GM23338 (cell line): ENCODE data around the gene PTPRQ. TPM values are rescaled to one million over a fixed set of nuclear protein-coding genes. Genes with fewer than 3 reads are reported as not detected.

Source experiments
- ATAC-seq: fragments of 200-7000 bp; cut with Tn5 transposase; 3 replicates; pipeline ENCODE4 v1.9.1; 2020
- DNase-seq: peaks from one replicate; pipeline ENCODE4 v3.0.0-alpha.2; 2015; ENCODE audit warnings: low spot score
- H2AFZ ChIP-seq: fragments of 200-600 bp; sonication (generic); 2 replicates; pipeline ENCODE4 v1.8.0; 2016; ENCODE audit warnings: antibody characterized with exemption, mild to moderate bottlenecking, moderate library complexity
- H3F3A ChIP-seq: fragments of 200-600 bp; sonication (generic); replicated peaks from 2 replicates; pipeline ENCODE4 v1.8.0; 2017; ENCODE audit warnings: antibody characterized with exemption, mixed run types, low read depth
- H3K27ac ChIP-seq: fragments of 200-600 bp; sonication (generic); 2 replicates; pipeline ENCODE4 v1.6.1; 2016; ENCODE audit warnings: low read depth
- H3K27me3 ChIP-seq: fragments of 200-600 bp; sonication (generic); 2 replicates; pipeline ENCODE4 v1.8.0; 2016; ENCODE audit warnings: mild to moderate bottlenecking, mixed run types, moderate library complexity; ENCODE audit not compliant: insufficient read depth
- H3K36me3 ChIP-seq: fragments of 200-600 bp; sonication (generic); 2 replicates; pipeline ENCODE4 v1.8.0; 2016; ENCODE audit warnings: mild to moderate bottlenecking; ENCODE audit not compliant: insufficient read depth
- H3K4me1 ChIP-seq: fragments of 200-600 bp; sonication (generic); 2 replicates; pipeline ENCODE4 v1.8.0; 2016; ENCODE audit warnings: mild to moderate bottlenecking, moderate library complexity; ENCODE audit not compliant: insufficient read depth
- H3K4me2 ChIP-seq: fragments of 200-600 bp; sonication (generic); 2 replicates; pipeline ENCODE4 v1.7.1; 2017; ENCODE audit warnings: mixed run types
- H3K4me3 ChIP-seq: fragments of 200-600 bp; sonication (generic); 2 replicates; pipeline ENCODE4 v1.6.1; 2016; ENCODE audit warnings: mixed run types
- H3K79me2 ChIP-seq: fragments of 200-600 bp; sonication (generic); replicated peaks from 2 replicates; pipeline ENCODE4 v1.8.0; 2017; ENCODE audit warnings: mild to moderate bottlenecking; ENCODE audit not compliant: insufficient read depth
- H3K9me2 ChIP-seq: fragments of 200-600 bp; sonication (generic); 2 replicates; pipeline ENCODE4 v1.8.0; 2017; ENCODE audit not compliant: insufficient read depth
- H4K20me1 ChIP-seq: fragments of 200-600 bp; sonication (generic); replicated peaks from 2 replicates; pipeline ENCODE4 v1.8.0; 2017; ENCODE audit warnings: mild to moderate bottlenecking; ENCODE audit not compliant: insufficient read depth
- H3K27ac Mint-ChIP-seq: 2 replicates; pipeline ENCODE4 v1.8.0; 2020; ENCODE audit warnings: inconsistent platforms, mild to moderate bottlenecking, moderate library complexity, mixed read lengths
- H3K27me3 Mint-ChIP-seq: 3 replicates; pipeline ENCODE4 v1.8.0; 2022; ENCODE audit warnings: low read depth, mild to moderate bottlenecking, moderate library complexity, mixed read lengths, inconsistent platforms; ENCODE audit not compliant: insufficient read depth, poor library complexity
- H3K36me3 Mint-ChIP-seq: 3 replicates; pipeline ENCODE4 v1.8.0; 2021; ENCODE audit warnings: low read depth, mild to moderate bottlenecking, inconsistent platforms, moderate library complexity, mixed read lengths
- H3K4me1 Mint-ChIP-seq: 3 replicates; pipeline ENCODE4 v1.8.0; 2020; ENCODE audit warnings: mild to moderate bottlenecking, inconsistent platforms, mixed read lengths
- H3K4me3 Mint-ChIP-seq: 3 replicates; pipeline ENCODE4 v1.8.0; 2021; ENCODE audit warnings: moderate library complexity, mild to moderate bottlenecking, inconsistent platforms, mixed read lengths
- H3K9me3 Mint-ChIP-seq: 3 replicates; pipeline ENCODE4 v1.8.0; 2020; ENCODE audit warnings: moderate library complexity, mild to moderate bottlenecking, inconsistent platforms, mixed read lengths
- CREB1 ChIP-seq: fragments of 250-450 bp; sonication (Bioruptor Pico); IDR thresholded peaks from 2 replicates; pipeline ENCODE4 v1.5.0; 2020; ENCODE audit warnings: low read depth, mild to moderate bottlenecking, moderate library complexity
- EZH2phosphoT487 ChIP-seq: fragments of 200-600 bp; sonication (generic); IDR thresholded peaks from one replicate; pipeline ENCODE4 v1.8.1; 2018; ENCODE audit warnings: antibody characterized with exemption; ENCODE audit not compliant: unreplicated experiment
- JUNB ChIP-seq: IDR thresholded peaks from one replicate; pipeline ENCODE4 v1.6.1; 2016; ENCODE audit warnings: antibody characterized with exemption; ENCODE audit not compliant: unreplicated experiment
- ZNF114 ChIP-seq: fragments of 250-450 bp; sonication (Bioruptor Pico); IDR thresholded peaks from 2 replicates; pipeline ENCODE4 v1.5.0; 2020; ENCODE audit warnings: mild to moderate bottlenecking, moderate library complexity
- ZNF462 ChIP-seq: fragments of 250-450 bp; sonication (Bioruptor Pico); IDR thresholded peaks from 2 replicates; pipeline ENCODE4 v1.5.0; 2020; ENCODE audit warnings: mild to moderate bottlenecking, moderate library complexity
- polyA plus RNA-seq: library from polyadenylated mRNA; unstranded; fragments of >200 nt; fragmentation: Nextera tagmentation; extraction: Ambion mirVana; gene quantifications from 2 replicates; pipeline ENCODE4 v1.2.1, GENCODE V29; 2016
- total RNA-seq: library from RNA; depleted of rRNA; stranded (reverse); fragments of >200 nt; shearing (Covaris generic); gene quantifications from 2 replicates; pipeline ENCODE4 v1.2.3, GENCODE V29; 2014
- TF ChIP-seq, protein P1 (sequence below): IDR thresholded peaks from one replicate; pipeline ENCODE4 v1.6.1; 2018; ENCODE audit warnings: antibody characterized with exemption; ENCODE audit not compliant: unreplicated experiment

The PTPRQ gene
- total and polyA plus RNA-seq, 2 experiments from 2014 or later = not detected

GRCh38 chr12:80415466-80415865, 28.6 kb upstream of the PTPRQ start (continued):
- TF ChIP-seq, protein P1, sequence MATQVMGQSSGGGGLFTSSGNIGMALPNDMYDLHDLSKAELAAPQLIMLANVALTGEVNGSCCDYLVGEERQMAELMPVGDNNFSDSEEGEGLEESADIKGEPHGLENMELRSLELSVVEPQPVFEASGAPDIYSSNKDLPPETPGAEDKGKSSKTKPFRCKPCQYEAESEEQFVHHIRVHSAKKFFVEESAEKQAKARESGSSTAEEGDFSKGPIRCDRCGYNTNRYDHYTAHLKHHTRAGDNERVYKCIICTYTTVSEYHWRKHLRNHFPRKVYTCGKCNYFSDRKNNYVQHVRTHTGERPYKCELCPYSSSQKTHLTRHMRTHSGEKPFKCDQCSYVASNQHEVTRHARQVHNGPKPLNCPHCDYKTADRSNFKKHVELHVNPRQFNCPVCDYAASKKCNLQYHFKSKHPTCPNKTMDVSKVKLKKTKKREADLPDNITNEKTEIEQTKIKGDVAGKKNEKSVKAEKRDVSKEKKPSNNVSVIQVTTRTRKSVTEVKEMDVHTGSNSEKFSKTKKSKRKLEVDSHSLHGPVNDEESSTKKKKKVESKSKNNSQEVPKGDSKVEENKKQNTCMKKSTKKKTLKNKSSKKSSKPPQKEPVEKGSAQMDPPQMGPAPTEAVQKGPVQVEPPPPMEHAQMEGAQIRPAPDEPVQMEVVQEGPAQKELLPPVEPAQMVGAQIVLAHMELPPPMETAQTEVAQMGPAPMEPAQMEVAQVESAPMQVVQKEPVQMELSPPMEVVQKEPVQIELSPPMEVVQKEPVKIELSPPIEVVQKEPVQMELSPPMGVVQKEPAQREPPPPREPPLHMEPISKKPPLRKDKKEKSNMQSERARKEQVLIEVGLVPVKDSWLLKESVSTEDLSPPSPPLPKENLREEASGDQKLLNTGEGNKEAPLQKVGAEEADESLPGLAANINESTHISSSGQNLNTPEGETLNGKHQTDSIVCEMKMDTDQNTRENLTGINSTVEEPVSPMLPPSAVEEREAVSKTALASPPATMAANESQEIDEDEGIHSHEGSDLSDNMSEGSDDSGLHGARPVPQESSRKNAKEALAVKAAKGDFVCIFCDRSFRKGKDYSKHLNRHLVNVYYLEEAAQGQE = no peak
- TF ChIP-seq CREB1 (CRISPR knock-in tag) = no peak

DNA sequence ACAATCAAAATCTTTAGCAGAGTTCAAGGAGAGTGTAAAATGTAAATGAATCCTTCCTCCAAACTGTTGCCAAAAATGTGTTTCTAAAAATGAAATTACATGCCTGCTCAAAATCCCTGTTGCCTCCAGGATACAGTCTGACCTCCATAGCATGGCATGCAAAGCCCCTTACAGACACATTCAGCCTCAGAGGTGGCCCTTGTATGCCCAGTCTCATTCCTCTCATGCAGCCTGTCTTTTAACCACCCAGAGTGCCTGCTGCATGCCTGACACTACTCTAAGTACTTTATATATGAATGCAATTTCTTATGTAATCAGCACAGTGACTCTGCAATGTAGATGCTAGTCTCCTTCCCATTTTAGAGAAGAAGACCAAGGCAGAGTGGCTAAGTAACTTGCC, 24.4 kb upstream of the PTPRQ start:
- Mint-ChIP-seq H3K4me1 (peaks cover 2% of the 10 kb centered on the region; the same call in 1 of the 3 replicates), H3K36me3 (no peaks in the 10 kb centered on the region), H3K27ac (no peak overlapping the region), H3K27me3 (no peaks in the 10 kb centered on the region), H3K4me3 (no peak overlapping the region), H3K9me3 (no peaks in the 10 kb centered on the region)
- H3K9me2 ChIP-seq = no peaks in the 10 kb centered on the region
- peak; percentile 56 for ATAC-seq
- H3K79me2 ChIP-seq = no peaks in the 10 kb centered on the region
- no peaks in the 10 kb centered on the region for H3K27me3 ChIP-seq
- no peaks in the 10 kb centered on the region for H3F3A ChIP-seq
- H3K36me3 ChIP-seq = no peaks in the 10 kb centered on the region
- DNase-seq = no peak
- H4K20me1 ChIP-seq = no peaks in the 10 kb centered on the region
- H3K4me2 ChIP-seq = no peak overlapping the region
- no peaks in the 10 kb centered on the region for H3K4me1 ChIP-seq
- peak overlapping the region; percentile 80 for H2AFZ ChIP-seq
- no peak overlapping the region for H3K4me3 ChIP-seq
- TF ChIP-seq ZNF114 (CRISPR knock-in tag) (no peak), JUNB (no peak)
- no peak overlapping the region for H3K27ac ChIP-seq

- Mint-ChIP-seq H3K4me1 (peaks cover 2% of the 10 kb centered on the region; the same call in 1 of the 3 replicates), H3K27me3 (no peaks in the 10 kb centered on the region), H3K36me3 (no peaks in the 10 kb centered on the region), H3K27ac (no peak overlapping the region; the same call in 1 of the 2 replicates), H3K4me3 (no peak overlapping the region), H3K9me3 (no peaks in the 10 kb centered on the region)
- Histone ChIP-seq H3K27me3 (no peaks in the 10 kb centered on the region), H3F3A (no peaks in the 10 kb centered on the region), H2AFZ (peak overlapping the region; percentile 80), H3K4me1 (no peaks in the 10 kb centered on the region), H3K4me3 (no peak overlapping the region), H3K4me2 (no peak overlapping the region), H3K79me2 (no peaks in the 10 kb centered on the region), H3K27ac (no peak overlapping the region), H3K36me3 (no peaks in the 10 kb centered on the region), H4K20me1 (no peaks in the 10 kb centered on the region), H3K9me2 (no peaks in the 10 kb centered on the region)
- TF ChIP-seq EZH2phosphoT487 = no peak
- no peak for TF ChIP-seq CREB1 (CRISPR knock-in tag)
- no peak for TF ChIP-seq ZNF462 (CRISPR knock-in tag)
- DNase-seq (no peak), ATAC-seq (no peak)
These were observed 24.0 kb upstream of the PTPRQ start for GRCh38 chr12:80420075-80420474.
